SK-N-SH (cell line): ENCODE data around the gene IQSEC1.

ENCODE experiments used
- FOXM1 ChIP-seq: IDR thresholded peaks from 2 replicates; pipeline ENCODE4 v1.4.0; 2012; ENCODE audit warnings: low read depth, mild to moderate bottlenecking
- POLR2AphosphoS5 ChIP-seq: IDR thresholded peaks from 2 replicates; pipeline ENCODE4 v1.6.1; 2012; ENCODE audit warnings: low read depth, low read length
- YY1 ChIP-seq: IDR thresholded peaks from 2 replicates; pipeline ENCODE4 v1.4.0; 2012; ENCODE audit warnings: low read depth, mild to moderate bottlenecking
- TF ChIP-seq, protein P1 (sequence below): IDR thresholded peaks from 2 replicates; pipeline ENCODE4 v1.6.1; 2012; ENCODE audit warnings: mild to moderate bottlenecking, low read depth, low read length, moderate library complexity
- TF ChIP-seq, protein P2 (sequence below): fragments of 150-350 bp; IDR thresholded peaks from 2 replicates; pipeline ENCODE4 v1.6.1; 2016; ENCODE audit warnings: mild to moderate bottlenecking, low read depth, low read length
- TF ChIP-seq, protein P3 (sequence below): IDR thresholded peaks from 2 replicates; pipeline ENCODE4 v1.4.0; 2012; ENCODE audit warnings: low read depth

DNA sequence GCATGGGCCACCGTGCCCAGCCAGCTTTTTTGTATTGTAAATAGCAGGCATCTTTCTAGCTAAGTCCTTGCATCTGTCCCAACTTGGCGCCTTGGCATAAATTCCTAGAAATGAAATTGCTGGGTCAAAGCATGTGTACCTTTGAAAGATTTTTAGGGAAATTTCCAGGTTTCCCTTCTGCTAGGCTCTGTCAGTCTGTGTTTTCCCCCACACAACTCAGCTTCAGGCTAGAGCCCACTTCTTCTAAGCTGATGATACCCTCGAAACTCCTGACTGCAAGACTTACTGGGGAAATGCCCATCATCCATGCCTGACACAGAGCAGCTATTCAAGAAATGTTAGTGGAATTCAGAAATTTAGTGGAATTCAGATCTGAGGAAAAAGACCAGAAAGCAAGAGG lies 221.0 kb downstream of the IQSEC1 start:
- TF ChIP-seq, protein P1, sequence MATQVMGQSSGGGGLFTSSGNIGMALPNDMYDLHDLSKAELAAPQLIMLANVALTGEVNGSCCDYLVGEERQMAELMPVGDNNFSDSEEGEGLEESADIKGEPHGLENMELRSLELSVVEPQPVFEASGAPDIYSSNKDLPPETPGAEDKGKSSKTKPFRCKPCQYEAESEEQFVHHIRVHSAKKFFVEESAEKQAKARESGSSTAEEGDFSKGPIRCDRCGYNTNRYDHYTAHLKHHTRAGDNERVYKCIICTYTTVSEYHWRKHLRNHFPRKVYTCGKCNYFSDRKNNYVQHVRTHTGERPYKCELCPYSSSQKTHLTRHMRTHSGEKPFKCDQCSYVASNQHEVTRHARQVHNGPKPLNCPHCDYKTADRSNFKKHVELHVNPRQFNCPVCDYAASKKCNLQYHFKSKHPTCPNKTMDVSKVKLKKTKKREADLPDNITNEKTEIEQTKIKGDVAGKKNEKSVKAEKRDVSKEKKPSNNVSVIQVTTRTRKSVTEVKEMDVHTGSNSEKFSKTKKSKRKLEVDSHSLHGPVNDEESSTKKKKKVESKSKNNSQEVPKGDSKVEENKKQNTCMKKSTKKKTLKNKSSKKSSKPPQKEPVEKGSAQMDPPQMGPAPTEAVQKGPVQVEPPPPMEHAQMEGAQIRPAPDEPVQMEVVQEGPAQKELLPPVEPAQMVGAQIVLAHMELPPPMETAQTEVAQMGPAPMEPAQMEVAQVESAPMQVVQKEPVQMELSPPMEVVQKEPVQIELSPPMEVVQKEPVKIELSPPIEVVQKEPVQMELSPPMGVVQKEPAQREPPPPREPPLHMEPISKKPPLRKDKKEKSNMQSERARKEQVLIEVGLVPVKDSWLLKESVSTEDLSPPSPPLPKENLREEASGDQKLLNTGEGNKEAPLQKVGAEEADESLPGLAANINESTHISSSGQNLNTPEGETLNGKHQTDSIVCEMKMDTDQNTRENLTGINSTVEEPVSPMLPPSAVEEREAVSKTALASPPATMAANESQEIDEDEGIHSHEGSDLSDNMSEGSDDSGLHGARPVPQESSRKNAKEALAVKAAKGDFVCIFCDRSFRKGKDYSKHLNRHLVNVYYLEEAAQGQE, result no peak
- no peak for TF ChIP-seq POLR2AphosphoS5
- TF ChIP-seq YY1, result no peak
- TF ChIP-seq, protein P2, sequence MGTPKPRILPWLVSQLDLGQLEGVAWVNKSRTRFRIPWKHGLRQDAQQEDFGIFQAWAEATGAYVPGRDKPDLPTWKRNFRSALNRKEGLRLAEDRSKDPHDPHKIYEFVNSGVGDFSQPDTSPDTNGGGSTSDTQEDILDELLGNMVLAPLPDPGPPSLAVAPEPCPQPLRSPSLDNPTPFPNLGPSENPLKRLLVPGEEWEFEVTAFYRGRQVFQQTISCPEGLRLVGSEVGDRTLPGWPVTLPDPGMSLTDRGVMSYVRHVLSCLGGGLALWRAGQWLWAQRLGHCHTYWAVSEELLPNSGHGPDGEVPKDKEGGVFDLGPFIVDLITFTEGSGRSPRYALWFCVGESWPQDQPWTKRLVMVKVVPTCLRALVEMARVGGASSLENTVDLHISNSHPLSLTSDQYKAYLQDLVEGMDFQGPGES, result no peak
- no peak for TF ChIP-seq FOXM1
- TF ChIP-seq, protein P3, sequence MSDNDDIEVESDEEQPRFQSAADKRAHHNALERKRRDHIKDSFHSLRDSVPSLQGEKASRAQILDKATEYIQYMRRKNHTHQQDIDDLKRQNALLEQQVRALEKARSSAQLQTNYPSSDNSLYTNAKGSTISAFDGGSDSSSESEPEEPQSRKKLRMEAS, result no peak
